Pons (tissue), 1 donor: ENCODE measurements around the gene ANKRD36.
"Not testable (repeated sequence)": the region's sequence is repeated elsewhere in the genome, so short reads cannot be mapped to it uniquely, and the experiment has no call there.

Experiments
- DNase-seq: peaks from one replicate; pipeline ENCODE4 v3.0.0-alpha.2; 2016; ENCODE audit warnings: low spot score

Gene ANKRD36

DNA sequence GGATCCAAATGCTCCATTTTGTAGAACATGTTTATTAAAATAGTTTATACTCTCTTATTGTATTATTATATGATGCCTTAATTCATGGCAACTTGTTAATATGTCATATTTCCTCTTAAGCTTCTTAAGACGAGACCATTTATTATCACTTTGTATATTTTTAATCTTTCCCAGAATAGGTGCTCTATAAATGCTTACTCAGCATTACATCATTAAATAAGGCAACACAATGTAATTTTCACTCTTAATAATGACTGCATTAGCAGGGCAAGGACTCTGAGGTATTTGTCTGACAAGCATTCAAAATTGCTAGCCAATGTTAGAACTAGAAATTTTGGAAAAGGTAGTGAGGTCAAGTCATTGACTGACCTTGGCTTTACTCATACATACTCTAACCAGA, 180.7 kb downstream of the ANKRD36 start:
- DNase-seq, result not testable (repeated sequence)
